ENCODE measurements around the gene TPD52L1.

The TPD52L1 gene

DNA sequence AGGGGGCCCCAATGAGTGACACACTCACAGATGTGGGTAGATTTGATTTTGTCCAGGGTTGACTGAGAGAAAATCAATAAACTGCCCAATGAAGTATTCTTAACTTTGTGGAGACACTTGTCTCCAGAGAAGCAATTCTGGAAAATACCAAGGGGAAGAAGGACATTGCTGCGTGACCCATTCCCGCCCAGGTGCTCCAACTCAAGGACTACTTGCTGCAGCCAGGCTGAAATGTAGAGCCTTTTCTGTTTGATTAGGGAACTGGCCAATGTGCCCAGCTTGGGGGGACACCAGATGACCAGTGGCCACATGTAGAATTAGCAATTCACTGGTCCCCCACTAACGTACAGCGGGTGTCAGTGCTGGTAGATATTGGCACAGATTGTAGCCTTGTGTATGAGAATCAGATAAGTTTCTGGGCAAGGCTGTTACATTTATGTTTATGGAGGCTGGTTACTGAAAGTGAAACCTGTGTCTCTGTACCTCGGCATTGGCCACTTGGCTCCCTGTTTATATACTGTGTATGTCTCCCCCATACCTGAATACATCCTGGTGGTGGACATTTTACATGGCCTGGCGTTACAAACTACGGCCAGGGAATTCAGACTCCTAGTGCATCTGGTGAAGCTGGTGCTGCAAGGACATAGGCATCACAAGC lies 115.9 kb downstream of the TPD52L1 start:
- TF ChIP-seq, protein P1, sequence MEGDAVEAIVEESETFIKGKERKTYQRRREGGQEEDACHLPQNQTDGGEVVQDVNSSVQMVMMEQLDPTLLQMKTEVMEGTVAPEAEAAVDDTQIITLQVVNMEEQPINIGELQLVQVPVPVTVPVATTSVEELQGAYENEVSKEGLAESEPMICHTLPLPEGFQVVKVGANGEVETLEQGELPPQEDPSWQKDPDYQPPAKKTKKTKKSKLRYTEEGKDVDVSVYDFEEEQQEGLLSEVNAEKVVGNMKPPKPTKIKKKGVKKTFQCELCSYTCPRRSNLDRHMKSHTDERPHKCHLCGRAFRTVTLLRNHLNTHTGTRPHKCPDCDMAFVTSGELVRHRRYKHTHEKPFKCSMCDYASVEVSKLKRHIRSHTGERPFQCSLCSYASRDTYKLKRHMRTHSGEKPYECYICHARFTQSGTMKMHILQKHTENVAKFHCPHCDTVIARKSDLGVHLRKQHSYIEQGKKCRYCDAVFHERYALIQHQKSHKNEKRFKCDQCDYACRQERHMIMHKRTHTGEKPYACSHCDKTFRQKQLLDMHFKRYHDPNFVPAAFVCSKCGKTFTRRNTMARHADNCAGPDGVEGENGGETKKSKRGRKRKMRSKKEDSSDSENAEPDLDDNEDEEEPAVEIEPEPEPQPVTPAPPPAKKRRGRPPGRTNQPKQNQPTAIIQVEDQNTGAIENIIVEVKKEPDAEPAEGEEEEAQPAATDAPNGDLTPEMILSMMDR (IDR thresholded peaks at IDR 0.05; ENCODE audit: low read length, missing control alignments) = no peak

DNA sequence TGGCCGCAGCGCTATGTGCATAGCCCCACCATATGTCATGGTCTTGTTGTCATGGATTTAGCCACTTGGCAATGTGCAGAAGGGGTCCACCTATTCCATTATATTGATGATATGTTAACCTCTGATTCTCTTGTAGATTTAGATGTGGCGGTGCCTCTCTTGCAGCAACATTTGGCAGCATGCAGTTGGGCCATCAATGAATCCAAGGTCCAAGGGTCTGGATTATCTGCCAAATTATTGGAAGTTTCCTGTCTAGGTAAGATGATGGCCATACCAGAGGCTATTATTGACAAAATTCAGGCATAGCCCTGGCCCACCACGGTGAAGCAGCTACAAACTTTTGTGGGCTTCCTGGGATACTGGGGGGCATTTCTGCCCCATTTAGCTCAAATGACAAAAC lies 116.8 kb downstream of the TPD52L1 start:
- DNase-seq (ENCODE audit: low read depth) = no peak
- TF ChIP-seq, protein P1 (IDR thresholded peaks at IDR 0.05; ENCODE audit: low read length, missing control alignments) = no peak
- H3K4me3 ChIP-seq (replicated peaks; ENCODE audit: low read depth, low read length) = no peak overlapping the region

More for the DNA sequence above, 115.9 kb downstream of the TPD52L1 start:
- H3K4me3 ChIP-seq (replicated peaks; ENCODE audit: low read depth, low read length) = no peak overlapping the region
- no peak for DNase-seq (ENCODE audit: low read depth)

DNA sequence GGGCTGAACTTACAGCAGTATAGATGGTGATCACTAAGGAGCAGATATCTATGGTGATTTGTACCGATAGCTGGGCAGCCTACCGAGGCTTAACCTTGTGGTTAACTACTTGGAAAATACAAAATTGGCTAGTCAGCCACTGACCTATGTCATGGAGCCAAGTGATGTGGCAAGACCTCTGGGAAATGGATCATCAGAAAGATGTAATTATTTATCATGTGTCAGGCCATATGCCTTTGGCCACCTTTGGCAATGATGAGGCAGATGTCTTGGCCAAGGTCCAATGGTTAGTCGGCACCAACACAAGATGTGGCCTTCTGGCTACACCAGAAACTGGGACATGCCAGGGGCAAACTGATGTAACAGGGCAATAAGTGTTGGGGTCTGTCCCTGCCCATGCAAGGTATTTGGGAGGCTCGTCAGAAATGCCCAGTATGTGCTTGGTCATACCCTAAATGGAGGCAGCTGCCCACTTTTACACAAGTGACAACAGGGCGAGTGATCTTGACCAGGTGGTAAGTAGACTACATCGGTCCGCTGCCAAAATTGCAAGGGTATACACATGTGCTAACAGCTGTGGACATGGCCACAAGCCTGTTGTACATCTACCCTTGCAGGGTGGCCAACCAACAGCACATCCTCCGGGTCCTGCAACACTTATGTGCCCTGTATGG lies 118.0 kb downstream of the TPD52L1 start:
- no peak for DNase-seq (ENCODE audit: low read depth)
- H3K4me3 ChIP-seq (replicated peaks; ENCODE audit: low read depth, low read length) = no peak overlapping the region
- TF ChIP-seq, protein P1 (IDR thresholded peaks at IDR 0.05; ENCODE audit: low read length, missing control alignments) = no peak

DNA sequence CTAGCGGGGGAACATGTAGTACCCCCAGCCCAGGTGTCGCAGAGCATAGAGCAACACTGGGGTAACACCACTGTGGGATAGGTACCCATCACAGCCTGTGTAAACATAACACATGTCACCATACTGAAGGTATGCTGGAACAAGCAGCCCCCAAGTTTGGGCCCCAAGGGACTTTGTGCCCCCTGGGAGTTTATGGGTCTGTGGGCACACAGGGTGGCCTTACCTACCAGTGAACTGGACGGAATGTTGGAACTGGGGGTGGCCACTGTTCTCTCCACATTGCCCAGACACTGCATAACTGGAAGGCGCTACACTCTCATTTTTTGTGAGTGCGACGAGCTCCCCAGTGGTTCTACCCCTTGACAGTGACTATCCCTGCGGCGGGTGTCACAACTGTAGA lies 119.7 kb downstream of the TPD52L1 start:
- H3K4me3 ChIP-seq (replicated peaks; ENCODE audit: low read depth, low read length) = no peak overlapping the region
- TF ChIP-seq, protein P1 (IDR thresholded peaks at IDR 0.05; ENCODE audit: low read length, missing control alignments) = no peak
- DNase-seq (ENCODE audit: low read depth) = no peak

DNA sequence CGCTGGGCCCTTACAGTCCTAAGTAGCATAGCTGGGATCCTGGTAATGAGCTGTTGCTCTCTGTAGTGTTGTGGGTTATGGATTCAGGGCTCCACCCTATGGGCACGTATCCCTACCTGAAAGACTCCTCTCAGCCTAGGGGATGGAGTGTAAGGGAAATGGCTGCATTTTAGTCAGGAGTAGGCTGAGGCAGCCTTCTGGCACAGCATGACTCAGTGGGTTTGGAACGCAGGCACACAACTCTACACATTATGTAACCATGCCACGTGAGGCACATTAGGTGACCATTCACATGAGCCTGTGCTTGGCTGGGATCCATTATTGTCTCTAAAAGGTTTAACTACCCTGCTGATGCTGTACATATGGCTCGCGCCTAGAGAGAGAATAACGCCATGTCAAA lies 120.4 kb downstream of the TPD52L1 start:
- TF ChIP-seq, protein P1 (IDR thresholded peaks at IDR 0.05; ENCODE audit: low read length, missing control alignments) = no peak
- no peak overlapping the region for H3K4me3 ChIP-seq (replicated peaks; ENCODE audit: low read depth, low read length)
- peak; percentile 57 for DNase-seq (ENCODE audit: low read depth)

DNA sequence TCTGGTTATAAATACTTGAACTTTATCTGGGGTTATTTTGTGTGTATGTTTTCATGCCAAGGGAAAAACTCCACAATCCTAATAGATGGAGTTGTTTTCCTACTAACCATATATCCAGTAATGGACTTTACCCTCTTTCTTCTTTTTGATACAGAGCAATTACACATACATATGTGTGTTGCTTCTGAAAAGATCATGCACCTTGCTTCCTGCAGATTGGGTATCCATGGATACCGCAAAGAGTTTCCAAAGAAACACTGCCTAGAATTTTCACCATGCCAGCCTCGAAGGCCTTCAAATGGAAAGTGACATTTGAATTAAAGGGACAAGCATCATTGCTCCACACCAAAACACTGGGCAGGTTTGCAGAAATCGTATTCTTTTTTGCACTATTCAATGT lies 121.4 kb downstream of the TPD52L1 start:
- TF ChIP-seq, protein P1 (IDR thresholded peaks at IDR 0.05; ENCODE audit: low read length, missing control alignments) = no peak
- no peak overlapping the region for H3K4me3 ChIP-seq (replicated peaks; ENCODE audit: low read depth, low read length)
- no peak for DNase-seq (ENCODE audit: low read depth)

DNA sequence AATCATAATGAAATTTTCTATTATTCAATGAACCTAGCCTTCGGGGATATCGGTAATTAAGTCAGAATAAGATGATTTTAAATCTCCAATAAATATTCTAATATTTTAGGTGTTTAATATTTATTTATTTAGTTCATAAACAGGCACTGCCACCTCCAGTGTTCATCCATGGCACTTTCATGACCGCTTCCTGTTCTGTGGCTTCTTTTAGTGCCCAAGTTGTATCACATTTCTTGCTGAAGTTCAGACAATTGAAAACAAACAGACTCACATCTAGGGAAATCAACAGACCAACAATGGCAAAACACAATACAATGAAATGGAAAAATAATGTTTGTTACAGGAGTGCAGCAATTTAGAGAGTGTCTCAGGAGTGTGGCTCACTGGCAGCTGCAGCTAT lies 122.2 kb downstream of the TPD52L1 start:
- no peak for DNase-seq (ENCODE audit: low read depth)
- TF ChIP-seq, protein P1 (IDR thresholded peaks at IDR 0.05; ENCODE audit: low read length, missing control alignments) = no peak
- H3K4me3 ChIP-seq (replicated peaks; ENCODE audit: low read depth, low read length) = no peak overlapping the region
